ENCODE results near the gene MFAP4. TPM values are rescaled to one million over a fixed set of nuclear protein-coding genes. Genes with fewer than 3 reads are reported as not detected.

Gene MFAP4
- total RNA-seq, 1 experiment from 2014 or later: 4.0 TPM

GRCh38 chr17:19342611-19343255 lies 44.3 kb downstream of the MFAP4 start:
- no peak overlapping the region for H3K27ac Mint-ChIP-seq
- H3K36me3 Mint-ChIP-seq: peaks cover 3% of the 10 kb centered on the region; the same call in 1 of the 2 replicates
- ChIA-PET POLR2A (no interaction called here), CTCF (interaction anchor here (1.0 to 1.5 kb wide), 2 partner anchors 25 to 104 kb away, joined by 3 read pairs; no protein-coding TSS in a partner anchor)
- H3K9me3 Mint-ChIP-seq: no peaks in the 10 kb centered on the region
- H3K27me3 Mint-ChIP-seq (ENCODE audit: low read depth): no peaks in the 10 kb centered on the region
- H3K4me1 Mint-ChIP-seq: peaks cover 36% of the 10 kb centered on the region
- DNase-seq (ENCODE audit: low spot score): no peak
- TF ChIP-seq NR2C2 (CRISPR knock-in tag; IDR thresholded peaks at IDR 0.05) (no peak), ZNF512 (CRISPR knock-in tag; IDR thresholded peaks at IDR 0.05; ENCODE audit: borderline replicate concordance) (no peak), CREM (CRISPR knock-in tag; IDR thresholded peaks at IDR 0.05) (no peak), ATF6 (CRISPR knock-in tag; IDR thresholded peaks at IDR 0.05) (no peak), SP1 (CRISPR knock-in tag; conservative IDR thresholded peaks at IDR 0.05) (no peak), SOX15 (CRISPR knock-in tag; IDR thresholded peaks at IDR 0.05) (no peak), HMGA2 (CRISPR knock-in tag; IDR thresholded peaks at IDR 0.05) (no peak), CBFB (CRISPR knock-in tag; IDR thresholded peaks at IDR 0.05; ENCODE audit: low read depth) (no peak), AFF4 (CRISPR knock-in tag; IDR thresholded peaks at IDR 0.05; ENCODE audit: borderline replicate concordance) (no peak), NFYB (CRISPR knock-in tag; conservative IDR thresholded peaks at IDR 0.05; ENCODE audit: low read depth) (no peak), ELF4 (CRISPR knock-in tag; IDR thresholded peaks at IDR 0.05; ENCODE audit: low read depth) (no peak), E2F5 (CRISPR knock-in tag; IDR thresholded peaks at IDR 0.05) (no peak), JUN (CRISPR knock-in tag; IDR thresholded peaks at IDR 0.05) (no peak)
- TF ChIP-seq, protein P1, sequence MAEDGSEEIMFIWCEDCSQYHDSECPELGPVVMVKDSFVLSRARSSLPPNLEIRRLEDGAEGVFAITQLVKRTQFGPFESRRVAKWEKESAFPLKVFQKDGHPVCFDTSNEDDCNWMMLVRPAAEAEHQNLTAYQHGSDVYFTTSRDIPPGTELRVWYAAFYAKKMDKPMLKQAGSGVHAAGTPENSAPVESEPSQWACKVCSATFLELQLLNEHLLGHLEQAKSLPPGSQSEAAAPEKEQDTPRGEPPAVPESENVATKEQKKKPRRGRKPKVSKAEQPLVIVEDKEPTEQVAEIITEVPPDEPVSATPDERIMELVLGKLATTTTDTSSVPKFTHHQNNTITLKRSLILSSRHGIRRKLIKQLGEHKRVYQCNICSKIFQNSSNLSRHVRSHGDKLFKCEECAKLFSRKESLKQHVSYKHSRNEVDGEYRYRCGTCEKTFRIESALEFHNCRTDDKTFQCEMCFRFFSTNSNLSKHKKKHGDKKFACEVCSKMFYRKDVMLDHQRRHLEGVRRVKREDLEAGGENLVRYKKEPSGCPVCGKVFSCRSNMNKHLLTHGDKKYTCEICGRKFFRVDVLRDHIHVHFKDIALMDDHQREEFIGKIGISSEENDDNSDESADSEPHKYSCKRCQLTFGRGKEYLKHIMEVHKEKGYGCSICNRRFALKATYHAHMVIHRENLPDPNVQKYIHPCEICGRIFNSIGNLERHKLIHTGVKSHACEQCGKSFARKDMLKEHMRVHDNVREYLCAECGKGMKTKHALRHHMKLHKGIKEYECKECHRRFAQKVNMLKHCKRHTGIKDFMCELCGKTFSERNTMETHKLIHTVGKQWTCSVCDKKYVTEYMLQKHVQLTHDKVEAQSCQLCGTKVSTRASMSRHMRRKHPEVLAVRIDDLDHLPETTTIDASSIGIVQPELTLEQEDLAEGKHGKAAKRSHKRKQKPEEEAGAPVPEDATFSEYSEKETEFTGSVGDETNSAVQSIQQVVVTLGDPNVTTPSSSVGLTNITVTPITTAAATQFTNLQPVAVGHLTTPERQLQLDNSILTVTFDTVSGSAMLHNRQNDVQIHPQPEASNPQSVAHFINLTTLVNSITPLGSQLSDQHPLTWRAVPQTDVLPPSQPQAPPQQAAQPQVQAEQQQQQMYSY (CRISPR knock-in tag; IDR thresholded peaks at IDR 0.05): no peak
- TF ChIP-seq, protein P2, sequence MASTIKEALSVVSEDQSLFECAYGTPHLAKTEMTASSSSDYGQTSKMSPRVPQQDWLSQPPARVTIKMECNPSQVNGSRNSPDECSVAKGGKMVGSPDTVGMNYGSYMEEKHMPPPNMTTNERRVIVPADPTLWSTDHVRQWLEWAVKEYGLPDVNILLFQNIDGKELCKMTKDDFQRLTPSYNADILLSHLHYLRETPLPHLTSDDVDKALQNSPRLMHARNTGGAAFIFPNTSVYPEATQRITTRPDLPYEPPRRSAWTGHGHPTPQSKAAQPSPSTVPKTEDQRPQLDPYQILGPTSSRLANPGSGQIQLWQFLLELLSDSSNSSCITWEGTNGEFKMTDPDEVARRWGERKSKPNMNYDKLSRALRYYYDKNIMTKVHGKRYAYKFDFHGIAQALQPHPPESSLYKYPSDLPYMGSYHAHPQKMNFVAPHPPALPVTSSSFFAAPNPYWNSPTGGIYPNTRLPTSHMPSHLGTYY (CRISPR knock-in tag; IDR thresholded peaks at IDR 0.05): no peak
- no peak for ATAC-seq
- no peak overlapping the region for H3K4me3 Mint-ChIP-seq
